SKM-1 treated with dmso at 0.1 percent for 144 hours (cell line): ENCODE results near the gene ANKRD29.

Experiments used
- DNase-seq: peaks from one replicate; lab custom pipeline; 2025; ENCODE audit not compliant: unreplicated experiment; lab: John Stamatoyannopoulos, UW

The ANKRD29 gene, protein sequence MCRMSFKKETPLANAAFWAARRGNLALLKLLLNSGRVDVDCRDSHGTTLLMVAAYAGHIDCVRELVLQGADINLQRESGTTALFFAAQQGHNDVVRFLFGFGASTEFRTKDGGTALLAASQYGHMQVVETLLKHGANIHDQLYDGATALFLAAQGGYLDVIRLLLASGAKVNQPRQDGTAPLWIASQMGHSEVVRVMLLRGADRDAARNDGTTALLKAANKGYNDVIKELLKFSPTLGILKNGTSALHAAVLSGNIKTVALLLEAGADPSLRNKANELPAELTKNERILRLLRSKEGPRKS

DNA sequence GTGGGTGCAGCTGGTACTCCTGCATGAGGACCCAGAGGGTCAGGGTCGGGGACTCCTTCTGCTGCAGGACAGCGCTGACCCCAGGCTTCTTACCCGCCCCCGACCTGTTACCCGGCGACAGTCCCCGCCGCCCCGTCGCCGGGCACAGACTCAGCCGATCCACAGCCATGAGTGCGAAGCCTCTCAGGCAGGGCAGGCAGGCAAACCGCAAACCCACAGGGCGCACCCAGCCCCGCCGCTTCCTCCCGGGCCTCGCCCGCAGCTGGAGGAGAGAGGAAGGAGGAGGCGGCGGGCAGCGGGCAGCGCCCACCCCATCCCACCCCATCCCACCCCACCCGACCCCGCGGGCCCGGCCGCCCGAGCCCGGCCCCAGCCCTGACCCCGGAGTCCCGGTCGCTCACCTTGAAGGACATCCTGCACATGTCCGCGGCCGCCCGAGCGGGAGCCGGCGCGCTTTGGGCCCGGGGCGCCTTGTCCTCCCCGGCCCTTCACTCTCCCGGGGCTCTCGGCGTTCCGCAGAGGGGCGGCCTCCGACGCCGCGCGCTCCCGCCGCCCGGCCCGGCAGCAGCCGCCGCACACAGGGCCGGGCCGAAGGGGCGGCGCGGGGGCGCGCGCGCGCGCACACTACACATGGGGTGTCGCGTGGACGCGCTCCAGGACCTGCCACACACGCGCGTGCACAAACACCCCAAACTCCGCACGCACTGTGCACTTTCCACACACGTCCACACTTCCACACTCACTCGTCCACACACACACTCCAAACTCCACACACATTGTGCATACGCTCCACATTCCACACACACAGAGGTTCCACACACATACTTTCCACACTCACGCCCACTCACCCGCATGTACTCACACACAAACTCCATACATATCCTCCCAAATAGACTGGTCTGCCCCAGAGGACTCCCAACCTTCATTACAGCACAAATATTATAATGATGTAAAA is at the start of gene ANKRD29:
ANKRD29 (minus strand) TSS at position 603 of the 955 bp plus-strand sequence; CDS start at position 422, 181 bp downstream.
- peak; percentile 5 for DNase-seq

DNA sequence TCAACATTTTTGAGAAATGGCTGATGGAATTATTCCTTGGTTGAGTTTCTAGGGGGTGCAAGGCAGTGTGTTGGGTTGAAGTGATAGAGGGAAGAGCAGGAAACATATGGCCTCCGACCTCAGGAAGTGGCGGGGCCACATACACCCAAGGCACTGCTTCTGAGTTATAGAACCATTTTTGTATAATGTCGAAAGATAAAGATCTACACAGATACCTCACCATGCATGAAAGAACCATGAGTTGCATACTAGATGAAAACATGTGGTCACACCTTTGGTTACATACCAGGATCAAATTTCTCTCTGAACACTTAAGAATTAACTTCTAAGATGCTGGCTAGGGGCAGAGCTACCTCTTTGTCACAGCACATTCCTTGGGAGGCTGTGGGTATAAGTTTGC is 49.7 kb upstream of the ANKRD29 start:
- DNase-seq = no peak

DNA sequence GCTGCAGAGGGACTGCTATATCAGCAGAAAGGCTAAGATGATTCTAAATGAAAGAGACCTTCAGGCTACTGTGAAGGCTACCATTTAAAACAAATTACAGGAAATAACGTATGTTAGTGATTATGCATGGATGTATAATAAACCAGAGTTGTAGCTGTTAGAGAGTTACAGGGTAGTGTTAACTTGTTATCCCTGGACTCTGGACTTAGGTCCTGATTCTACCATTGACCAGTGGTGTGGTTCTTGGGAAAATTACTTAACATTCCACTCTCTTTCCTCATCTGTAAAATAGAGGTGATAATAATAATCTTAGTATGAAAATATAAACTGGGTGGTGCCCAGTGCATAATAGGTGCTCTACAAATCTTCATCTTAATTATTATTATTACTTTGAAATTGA is 48.7 kb upstream of the ANKRD29 start:
- no peak for DNase-seq

DNA sequence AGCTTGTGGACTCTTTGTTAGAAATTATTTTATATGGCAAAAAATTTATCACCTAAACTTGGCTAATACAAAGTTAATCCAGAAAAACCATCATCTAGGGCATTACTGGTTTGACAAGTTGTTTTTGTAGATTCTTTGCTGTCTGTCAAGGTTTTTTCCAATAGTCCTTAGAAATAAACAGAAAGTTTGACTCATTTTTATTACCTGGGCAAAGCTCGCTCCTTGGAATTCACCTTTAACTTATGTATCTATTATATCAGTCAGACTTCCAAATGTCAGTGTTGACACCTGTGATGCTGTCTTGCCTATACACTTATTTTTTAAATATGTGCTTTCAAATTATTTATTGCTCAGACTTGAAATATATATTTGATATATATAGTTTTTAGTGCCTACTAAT is 48.2 kb upstream of the ANKRD29 start:
- DNase-seq = no peak

DNA sequence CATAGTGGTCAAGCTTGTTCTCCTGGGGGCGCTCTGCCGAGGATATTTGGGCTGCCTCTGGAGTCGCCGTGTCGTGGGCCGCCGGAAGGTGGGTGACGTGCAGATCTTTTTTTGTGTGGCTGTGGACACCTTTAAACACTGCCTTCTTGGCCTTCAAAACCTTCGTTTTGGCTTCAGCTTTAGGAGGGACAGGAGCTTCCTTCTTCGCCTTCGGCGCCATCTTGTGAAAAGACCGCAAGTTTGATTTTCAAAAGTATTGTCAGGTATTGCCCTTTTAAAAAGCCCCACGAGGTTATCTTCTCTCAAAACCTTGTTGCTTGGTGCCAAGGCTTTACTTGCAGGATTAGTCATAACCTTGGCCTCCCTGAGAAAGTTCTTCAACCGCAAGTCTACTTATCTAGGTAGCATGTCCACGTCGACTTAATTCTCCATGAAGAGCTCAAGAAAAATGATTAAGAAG is 47.4 kb upstream of the ANKRD29 start:
- DNase-seq = no peak

DNA sequence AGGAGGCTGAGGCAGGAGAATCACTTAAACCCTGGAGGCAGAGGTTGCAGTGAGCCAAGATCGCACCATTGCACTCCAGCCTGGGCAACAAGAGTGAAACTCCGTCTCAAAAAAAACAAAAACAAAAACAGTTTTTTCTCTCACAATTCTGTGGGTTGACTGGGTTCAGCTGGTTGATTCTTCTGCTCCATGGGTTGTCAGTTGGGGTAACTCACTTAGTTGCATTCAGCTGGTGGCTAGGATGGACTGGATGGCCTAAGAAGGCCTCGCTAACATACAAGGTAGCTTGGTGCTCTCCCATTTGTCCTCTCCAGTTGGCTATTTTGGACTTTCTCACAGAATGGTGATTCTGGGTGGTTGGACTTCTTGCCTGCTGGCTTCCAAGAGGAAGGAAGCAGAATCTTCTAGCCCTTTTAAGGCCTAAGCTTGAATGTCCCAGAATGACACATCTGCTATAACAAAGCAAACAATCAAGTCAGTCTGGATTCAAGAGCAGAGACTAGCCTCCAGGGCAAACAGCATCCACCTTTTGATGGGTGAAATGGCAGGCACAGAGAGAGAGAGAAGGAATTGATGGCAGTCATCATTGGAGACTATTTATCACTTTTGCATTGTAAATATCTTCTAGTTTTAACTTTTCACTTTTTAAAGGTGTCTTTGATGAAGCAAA is 44.4 kb upstream of the ANKRD29 start:
- DNase-seq = no peak

DNA sequence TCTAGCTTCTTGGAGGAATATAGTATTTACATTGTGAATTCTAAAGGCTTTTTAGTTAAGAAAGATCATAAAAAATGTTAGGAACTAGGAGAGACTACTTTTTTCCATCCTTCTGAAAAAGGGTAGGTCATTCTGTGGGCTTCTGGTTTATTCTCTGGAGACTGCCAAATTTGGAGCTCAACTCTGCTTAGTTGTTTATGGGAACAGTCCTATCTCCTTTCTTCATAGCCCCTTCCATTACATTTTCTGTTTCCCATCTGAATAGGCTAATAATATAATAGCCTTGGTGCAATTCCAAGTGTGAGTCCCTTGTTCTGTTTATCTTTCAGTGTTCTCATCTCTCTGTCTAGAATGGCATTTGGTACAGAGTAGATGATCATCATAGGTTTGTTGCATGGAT is 42.1 kb upstream of the ANKRD29 start:
- no peak for DNase-seq

DNA sequence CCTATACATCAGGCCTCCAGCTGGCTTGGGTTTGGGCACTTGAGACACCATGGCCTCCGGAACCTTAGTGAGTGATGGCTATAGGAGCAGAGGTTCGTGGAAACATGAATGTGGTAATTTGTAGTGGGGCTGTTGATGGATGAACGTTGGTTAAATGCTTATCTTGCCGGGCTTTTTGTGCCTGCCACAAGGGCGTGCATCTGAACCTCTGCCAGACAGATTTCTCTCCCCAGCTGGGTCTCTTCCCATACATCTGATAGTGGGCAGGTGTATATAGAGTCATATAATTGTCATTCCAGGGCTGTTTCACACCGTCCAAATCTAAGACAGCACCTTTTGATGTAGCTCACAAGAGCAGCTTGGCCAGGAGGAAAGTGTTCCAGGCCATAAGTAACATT is 41.3 kb upstream of the ANKRD29 start:
- DNase-seq = no peak

DNA sequence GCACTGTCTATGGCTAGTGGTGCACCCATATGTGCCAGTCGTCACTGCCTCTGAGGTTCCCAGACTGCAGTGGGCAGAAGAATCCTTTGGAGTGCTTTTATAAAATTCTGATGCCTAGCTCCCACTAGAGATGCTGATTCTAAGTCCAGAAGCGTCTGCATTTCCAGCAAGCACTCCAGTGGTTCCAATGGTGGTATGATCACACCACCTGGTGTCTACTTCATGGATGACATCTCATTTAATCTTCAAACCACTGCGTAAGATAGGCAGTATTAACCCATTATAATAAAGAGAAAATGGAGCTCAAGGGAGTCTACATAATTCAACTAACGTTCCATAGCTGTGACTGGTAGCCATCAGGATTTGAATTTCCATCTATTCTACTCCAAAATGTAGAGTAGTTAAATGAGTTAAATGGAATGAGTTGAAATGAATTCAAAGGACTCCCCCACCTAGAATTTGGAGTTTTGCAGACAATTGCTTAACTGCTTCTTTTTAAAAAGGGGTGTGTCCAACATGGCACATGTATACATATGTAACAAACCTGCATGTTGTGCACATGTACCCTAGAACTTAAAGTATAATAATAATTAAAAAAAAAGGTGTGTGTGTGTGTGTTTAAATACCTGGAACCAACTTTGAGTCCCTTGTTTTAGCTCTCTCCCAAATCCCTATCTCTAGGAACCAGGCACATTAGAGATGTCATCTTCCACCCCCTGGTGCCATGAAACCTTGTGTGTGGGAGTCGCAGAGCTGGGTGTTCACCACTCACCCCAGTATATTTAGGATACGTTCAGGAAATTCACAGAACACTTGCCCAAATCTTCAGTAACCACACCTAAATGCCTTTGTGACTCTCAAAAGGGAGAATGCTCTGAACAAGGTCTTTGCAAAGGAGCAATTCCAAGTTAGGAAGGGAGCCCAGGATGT is 40.6 kb upstream of the ANKRD29 start:
- no peak for DNase-seq

DNA sequence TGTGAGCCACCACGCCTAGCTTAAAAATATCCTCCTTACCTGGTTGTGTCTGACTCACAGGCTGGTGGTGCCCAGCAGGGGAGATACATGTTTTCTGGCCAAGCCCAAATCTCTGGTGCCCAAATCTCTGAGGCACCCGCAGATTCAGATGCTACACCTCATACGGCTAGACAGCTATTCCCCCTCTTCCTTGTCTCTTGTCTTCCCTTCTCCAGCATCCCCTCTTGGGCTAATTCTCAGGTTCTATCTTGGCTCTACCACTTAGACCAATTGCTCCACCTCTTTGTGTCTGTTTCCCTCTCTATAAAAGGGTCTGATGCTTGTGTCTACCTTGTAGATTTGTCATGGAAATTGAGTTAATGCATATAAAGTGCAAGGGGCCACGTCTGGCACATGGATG is 39.9 kb upstream of the ANKRD29 start:
- DNase-seq = no peak

DNA sequence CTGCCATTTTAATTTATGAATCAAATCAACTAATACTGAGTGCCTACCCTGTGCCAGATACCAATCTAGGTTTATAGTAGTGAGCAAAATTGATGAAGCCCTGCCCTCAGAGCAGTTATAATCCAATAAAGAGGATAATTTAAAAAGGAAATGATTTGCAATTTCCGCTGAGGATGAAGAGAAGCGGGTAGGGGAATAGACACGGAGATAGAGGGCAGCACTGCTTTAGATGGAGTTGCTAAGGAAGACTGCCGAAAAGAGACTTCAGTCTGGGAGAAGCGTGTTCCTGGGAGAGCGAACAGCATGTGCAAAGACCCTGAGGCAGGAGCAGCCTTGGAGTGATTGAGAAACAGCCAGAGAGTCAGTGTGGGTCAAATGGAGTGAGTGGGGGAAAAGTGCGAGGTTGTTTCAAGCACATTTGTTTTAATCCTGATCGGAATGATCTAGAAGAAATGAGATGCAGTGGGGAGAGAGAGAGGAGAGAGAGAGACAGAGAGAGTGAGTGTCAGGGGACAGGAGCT is 38.9 kb upstream of the ANKRD29 start:
- DNase-seq = no peak

DNA sequence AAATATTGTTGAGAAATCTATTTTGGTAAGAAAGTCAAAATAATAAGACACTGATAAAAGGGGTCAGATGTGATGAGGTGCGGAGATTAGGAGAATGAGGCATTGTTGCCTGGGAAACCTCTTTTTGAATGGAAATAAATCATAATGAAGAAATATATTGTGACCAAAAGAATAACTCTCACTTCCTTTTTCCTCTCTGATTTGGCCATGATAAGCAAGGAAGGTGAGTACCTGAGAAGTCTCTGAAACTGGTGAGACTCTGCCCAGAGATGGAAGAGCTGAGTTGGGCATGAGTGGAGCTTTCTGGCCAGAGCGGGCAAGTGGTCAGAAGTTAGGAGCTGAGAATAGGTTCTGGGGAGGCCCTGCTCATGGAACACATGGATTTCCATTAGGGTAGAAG is 38.3 kb upstream of the ANKRD29 start:
- DNase-seq = no peak

DNA sequence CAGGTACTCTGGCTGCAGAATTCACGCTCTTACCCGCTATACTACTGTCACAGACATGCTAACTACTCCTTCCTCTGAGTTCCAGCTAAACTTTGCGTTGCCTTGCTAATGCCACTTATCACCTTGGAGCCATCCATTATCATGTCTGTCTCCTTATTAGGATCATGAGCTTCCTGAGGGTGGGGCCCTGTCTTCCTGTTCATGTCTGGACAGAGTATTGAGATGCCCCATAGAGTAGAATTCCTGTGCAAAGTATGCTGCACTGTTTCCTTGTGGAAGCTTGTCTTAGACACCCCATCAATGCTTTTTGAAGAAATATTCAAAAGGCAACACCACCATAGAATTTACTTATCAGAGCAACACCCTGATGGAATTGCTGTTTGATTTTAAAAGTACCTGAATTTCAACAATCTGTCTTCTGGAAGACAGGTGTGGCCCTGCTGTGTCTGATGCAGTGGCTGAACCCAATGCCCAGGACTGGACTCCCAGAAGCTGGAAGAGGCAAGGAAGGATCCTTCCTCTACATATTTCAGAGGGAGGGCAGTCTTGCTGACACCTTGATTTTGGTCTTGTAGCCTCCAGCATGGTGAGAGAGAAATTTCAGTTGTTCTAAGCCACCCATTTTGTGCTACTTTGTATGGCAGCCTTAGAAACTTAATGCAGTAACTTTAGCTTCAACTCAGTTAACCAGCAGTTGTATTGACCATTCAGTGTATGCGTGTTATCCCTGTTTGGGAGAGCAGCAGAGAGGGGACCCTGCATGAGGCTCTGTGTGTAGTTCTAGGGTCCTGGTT is 32.1 kb upstream of the ANKRD29 start:
- no peak for DNase-seq

DNA sequence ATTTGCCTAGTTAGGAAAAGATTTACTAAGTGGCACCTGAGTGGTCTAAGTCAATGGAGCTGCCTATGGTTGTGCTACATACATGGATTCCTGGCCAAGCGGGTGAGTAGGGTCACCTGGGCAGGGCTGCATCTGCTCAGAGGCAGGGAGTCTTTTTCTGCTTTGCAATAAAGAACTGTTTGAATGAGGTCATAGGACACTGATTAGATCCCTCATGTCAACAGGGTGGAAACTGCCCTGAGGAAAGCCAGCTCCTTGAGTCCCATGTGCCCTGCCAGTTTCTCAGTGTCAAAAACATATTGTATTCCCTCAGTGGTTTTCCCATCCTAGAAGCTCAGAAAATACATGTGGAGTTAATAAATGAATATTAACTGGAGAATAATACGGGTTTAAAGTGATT is 31.1 kb upstream of the ANKRD29 start:
- DNase-seq = no peak

DNA sequence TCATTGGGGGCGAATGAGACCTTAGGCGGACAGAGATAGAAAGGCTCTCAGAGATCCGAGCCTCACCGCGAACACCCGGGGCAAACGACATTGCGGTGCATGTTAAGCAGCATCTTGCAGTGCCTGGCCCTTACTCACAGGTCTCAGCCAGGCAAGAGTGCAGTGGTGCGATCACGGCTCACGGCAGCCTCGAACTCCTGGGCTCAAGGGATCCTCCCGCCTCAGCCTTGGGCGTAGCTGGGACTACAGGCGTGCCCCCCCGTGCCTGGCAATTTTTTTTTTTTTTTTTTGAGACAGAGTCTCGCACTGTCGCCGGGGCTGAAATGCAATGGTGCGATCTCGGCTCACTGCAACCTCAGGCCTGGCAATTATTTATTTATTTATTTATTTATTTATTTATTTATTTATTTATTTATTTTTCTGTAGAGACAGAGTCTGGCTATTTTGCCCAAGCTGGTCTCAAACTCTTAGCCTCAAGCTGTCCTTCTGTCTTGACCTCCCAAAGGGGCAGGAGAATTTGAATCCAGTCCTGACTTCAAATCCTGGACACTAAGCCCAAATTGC is 27.9 kb upstream of the ANKRD29 start:
- DNase-seq = no peak

DNA sequence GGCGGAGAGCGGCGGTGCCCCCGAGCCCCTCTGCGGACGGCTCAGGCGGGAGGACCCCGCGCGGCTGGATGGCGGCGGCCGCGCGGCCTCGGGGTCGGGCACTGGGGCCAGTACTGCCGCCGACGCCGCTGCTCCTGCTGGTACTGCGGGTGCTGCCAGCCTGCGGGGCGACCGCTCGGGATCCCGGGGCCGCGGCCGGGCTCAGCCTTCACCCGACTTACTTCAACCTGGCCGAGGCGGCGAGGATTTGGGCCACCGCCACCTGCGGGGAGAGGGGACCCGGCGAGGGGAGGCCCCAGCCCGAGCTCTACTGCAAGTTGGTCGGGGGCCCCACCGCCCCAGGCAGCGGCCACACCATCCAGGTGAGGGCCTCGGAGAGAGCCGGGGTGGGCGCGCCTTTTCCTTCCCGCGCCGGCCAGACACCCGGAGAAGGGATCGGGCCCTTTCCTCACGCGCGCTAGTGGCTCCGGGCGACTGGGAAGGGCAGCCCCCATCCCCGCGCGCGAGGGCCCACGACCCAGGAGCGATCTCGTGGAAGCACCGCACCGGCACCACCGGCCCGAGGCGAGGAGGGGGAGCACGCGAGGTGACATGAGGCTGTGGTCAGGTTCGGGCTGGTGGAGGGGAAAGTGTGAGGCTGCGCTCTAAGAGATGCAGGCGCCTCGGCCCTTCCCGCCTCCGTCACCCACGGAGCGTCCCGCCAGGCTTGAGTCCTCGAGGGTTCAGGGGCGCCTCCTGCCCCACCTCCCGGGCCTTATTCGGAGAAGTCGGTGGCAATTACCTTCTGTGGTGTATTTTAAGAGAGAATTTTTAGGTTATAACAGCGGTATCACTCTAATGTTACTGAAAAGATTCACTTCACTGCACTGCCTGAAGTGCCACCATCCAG is 27.1 kb upstream of the ANKRD29 start:
- no peak for DNase-seq

DNA sequence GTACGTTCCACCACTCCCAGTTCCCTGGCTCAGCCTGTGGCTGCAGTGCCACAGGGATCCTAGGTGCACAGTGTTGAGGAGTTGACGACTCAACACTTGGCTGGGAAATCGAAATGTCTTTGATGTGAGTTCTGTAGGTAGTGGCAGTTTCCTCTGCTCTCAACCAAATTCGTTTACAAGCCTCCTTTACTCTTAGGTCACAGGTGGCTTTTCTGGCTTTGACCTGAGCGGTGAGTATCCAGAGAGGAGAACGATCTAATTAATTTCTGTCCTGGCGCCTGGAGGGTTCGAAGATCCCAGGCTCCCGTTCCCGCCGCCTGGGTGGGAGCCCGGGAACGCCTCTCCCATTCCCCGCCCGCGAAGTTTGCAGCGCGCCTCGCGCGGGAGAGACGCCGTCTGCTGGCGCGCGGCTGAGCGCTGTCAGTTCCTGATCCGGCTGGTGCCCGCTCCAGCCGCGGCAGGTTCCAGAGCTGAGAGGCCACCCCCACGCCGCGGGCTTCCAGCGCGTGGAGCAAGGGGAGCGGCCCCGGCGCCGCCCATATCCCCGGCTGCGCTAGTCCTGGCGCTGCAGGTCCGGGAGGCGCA is 26.4 kb upstream of the ANKRD29 start, which contains the start of gene LAMA3:
LAMA3 (plus strand) TSS at position 423 of the 585 bp plus-strand sequence. CDS start 231 bp downstream, outside the sequence.
- no peak for DNase-seq

DNA sequence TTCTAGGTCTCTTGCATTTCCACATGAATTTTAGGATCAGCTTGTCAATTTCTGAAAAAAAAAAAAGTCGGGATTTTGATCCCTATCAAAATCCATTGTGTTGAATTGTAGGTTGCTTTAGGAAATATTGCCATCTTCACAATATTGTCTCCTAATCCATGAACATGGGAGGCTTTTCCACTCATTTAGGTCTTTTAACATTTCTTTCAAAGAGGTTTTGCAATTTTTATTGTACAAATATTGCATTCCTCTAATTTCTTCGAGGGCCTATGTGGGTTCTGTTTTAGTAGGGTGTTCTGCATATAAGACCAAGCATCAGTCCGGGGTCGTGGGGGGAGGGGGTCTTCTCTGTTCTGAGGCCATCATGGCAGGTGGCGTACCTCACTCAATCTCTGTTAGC is 25.8 kb upstream of the ANKRD29 start:
- no peak for DNase-seq
